Measurements from ENCODE around the gene AJM1.
"Not testable (repeated sequence)": the region's sequence is repeated elsewhere in the genome, so short reads cannot be mapped to it uniquely, and the experiment has no call there.

The AJM1 gene

GRCh38 chr9:136857581-136858412 is 15.5 kb downstream of the AJM1 start:
- no peak for DNase-seq

GRCh38 chr9:136858452-136858843 is 16.2 kb downstream of the AJM1 start:
- DNase-seq = no peak

GRCh38 chr9:136858844-136859757 is 16.8 kb downstream of the AJM1 start:
- no peak for DNase-seq

- no peak for DNase-seq
Measured at GRCh38 chr9:136860529-136860928, 18.3 kb downstream of the AJM1 start.

GRCh38 chr9:136860933-136861873 is 18.9 kb downstream of the AJM1 start:
- DNase-seq = no peak

- DNase-seq = no peak
Measured at GRCh38 chr9:136861874-136862457, 19.7 kb downstream of the AJM1 start.

- no peak for DNase-seq
Measured at GRCh38 chr9:136862849-136863622, 20.8 kb downstream of the AJM1 start.

- DNase-seq = no peak
Measured at GRCh38 chr9:136863623-136864273, 21.5 kb downstream of the AJM1 start.

GRCh38 chr9:136865041-136865767 is 22.9 kb downstream of the AJM1 start:
- DNase-seq = no peak

- DNase-seq = no peak
Measured at GRCh38 chr9:136865768-136866103, 23.5 kb downstream of the AJM1 start.

- DNase-seq = not testable (repeated sequence)
Measured at GRCh38 chr9:136866898-136867421, 24.7 kb downstream of the AJM1 start.

GRCh38 chr9:136867480-136867879 is 25.2 kb downstream of the AJM1 start:
- no peak for DNase-seq

- no peak for DNase-seq
Measured at GRCh38 chr9:136867917-136868316, 25.6 kb downstream of the AJM1 start.

GRCh38 chr9:136868644-136869043 is 26.4 kb downstream of the AJM1 start:
- no peak for DNase-seq

GRCh38 chr9:136869611-136870010 is 27.3 kb downstream of the AJM1 start:
- DNase-seq = not testable (repeated sequence)

GRCh38 chr9:136875155-136875554 is 32.9 kb downstream of the AJM1 start:
- DNase-seq = no peak

GRCh38 chr9:136876476-136876875 is 34.2 kb downstream of the AJM1 start:
- DNase-seq = no peak

GRCh38 chr9:136880651-136881050 is 38.4 kb downstream of the AJM1 start:
- DNase-seq = no peak

GRCh38 chr9:136881691-136882108 is 39.4 kb downstream of the AJM1 start:
- no peak for DNase-seq

All from NCI-H526 treated with DMSO at 0.1 percent for 48 hours (cell line).